Measurements from ENCODE around the gene ATE1. TPM values are rescaled to one million over a fixed set of nuclear protein-coding genes. Genes with fewer than 3 reads are reported as not detected.
A peak's percentile ranks its signal among the peaks of the same experiment; 100 is the strongest.

The ATE1 gene
- total and polyA plus RNA-seq, 5 donors, result 15.1 to 55.8 (median 48.3) TPM

GRCh38 chr10:121910673-121911420 lies 17.0 kb downstream of the ATE1 start:
- intact Hi-C loops (cut with DNase I), result no loop called here
- Histone ChIP-seq H3K4me3 (ENCODE audit: low read length) (no peak overlapping the region), H3K9me3 (ENCODE audit: control insufficient read depth, low read length) (no peaks in the 10 kb centered on the region), H3K4me1 (ENCODE audit: control insufficient read depth, insufficient read depth, low read length) (no peaks in the 10 kb centered on the region), H3K27me3 (ENCODE audit: control insufficient read depth, insufficient read depth) (no peaks in the 10 kb centered on the region), H3K27ac (ENCODE audit: low read length) (peak overlapping the region; percentile 50)
- 61% methylated on average over 5 of the region's 5 CpGs for WGBS
- DNase-seq (no peak), ATAC-seq (peak in 1 of 2 donors; percentile 28)

GRCh38 chr10:121904888-121905287 lies 22.9 kb downstream of the ATE1 start:
- WGBS, result 53% methylated on average over 2 of the region's 2 CpGs
- no peak overlapping the region for H3K27ac ChIP-seq (ENCODE audit: low read length)

GRCh38 chr10:121900443-121901174 lies 27.2 kb downstream of the ATE1 start:
- intact Hi-C loops (cut with DNase I), result no loop called here
- Histone ChIP-seq H3K4me1 (ENCODE audit: control insufficient read depth, insufficient read depth, low read length) (no peaks in the 10 kb centered on the region), H3K9me3 (ENCODE audit: control insufficient read depth, low read length) (no peaks in the 10 kb centered on the region), H3K4me3 (ENCODE audit: low read length) (no peak overlapping the region), H3K27me3 (ENCODE audit: control insufficient read depth, insufficient read depth) (no peaks in the 10 kb centered on the region), H3K27ac (ENCODE audit: low read length) (no peak overlapping the region)
- WGBS, result 47% methylated on average over 10 of the region's 10 CpGs
- peak; percentile 68 to 75 for ATAC-seq
- no peak for DNase-seq

More at GRCh38 chr10:121904888-121905287, 22.9 kb downstream of the ATE1 start:
- no peaks in the 10 kb centered on the region for H3K4me1 ChIP-seq (ENCODE audit: control insufficient read depth, insufficient read depth, low read length)
- no peak for ATAC-seq
- DNase-seq, result no peak
- H3K4me3 ChIP-seq (ENCODE audit: low read length), result no peak overlapping the region
- intact Hi-C loops (cut with DNase I), result no loop called here
- no peaks in the 10 kb centered on the region for H3K9me3 ChIP-seq (ENCODE audit: control insufficient read depth, low read length)
- H3K27me3 ChIP-seq (ENCODE audit: control insufficient read depth, insufficient read depth), result no peaks in the 10 kb centered on the region

GRCh38 chr10:121899727-121900126 lies 28.1 kb downstream of the ATE1 start:
- intact Hi-C loops (cut with DNase I), result loop anchor here in 1 of 4 donors (10.0 kb wide), 1 partner anchor 955 kb away; no protein-coding TSS in a partner anchor
- no peaks in the 10 kb centered on the region for H3K4me1 ChIP-seq (ENCODE audit: control insufficient read depth, insufficient read depth, low read length)
- WGBS, result 88% methylated on average over 4 of the region's 4 CpGs
- no peak overlapping the region for H3K4me3 ChIP-seq (ENCODE audit: low read length)
- ATAC-seq (no peak), DNase-seq (no peak)
- no peak overlapping the region for H3K27ac ChIP-seq (ENCODE audit: low read length)
- H3K27me3 ChIP-seq (ENCODE audit: control insufficient read depth, insufficient read depth), result no peaks in the 10 kb centered on the region
- no peaks in the 10 kb centered on the region for H3K9me3 ChIP-seq (ENCODE audit: control insufficient read depth, low read length)

GRCh38 chr10:121891103-121891502 lies 36.7 kb downstream of the ATE1 start:
- WGBS, result 87% methylated on average over 5 of the region's 5 CpGs
- DNase-seq, result no peak
- Histone ChIP-seq H3K4me3 (ENCODE audit: low read length) (no peak overlapping the region), H3K4me1 (ENCODE audit: control insufficient read depth, insufficient read depth, low read length) (no peaks in the 10 kb centered on the region), H3K9me3 (ENCODE audit: control insufficient read depth, low read length) (no peaks in the 10 kb centered on the region), H3K27ac (ENCODE audit: low read length) (no peak overlapping the region), H3K27me3 (ENCODE audit: control insufficient read depth, insufficient read depth) (no peaks in the 10 kb centered on the region)
- intact Hi-C loops (cut with DNase I), result loop anchor here in 1 of 4 donors (10.0 kb wide), 1 partner anchor 946 kb away; no protein-coding TSS in a partner anchor
- no peak for ATAC-seq

- no peak for DNase-seq
- intact Hi-C loops (cut with DNase I), result loop anchor here in 3 of 4 donors (5.0 kb wide), 2 partner anchors 942 to 947 kb away; no protein-coding TSS in a partner anchor
- H3K27ac ChIP-seq (ENCODE audit: low read length), result no peak overlapping the region
- no peaks in the 10 kb centered on the region for H3K27me3 ChIP-seq (ENCODE audit: control insufficient read depth, insufficient read depth)
- WGBS, result 69% methylated on average over 5 of the region's 5 CpGs
- ATAC-seq, result no peak
- no peaks in the 10 kb centered on the region for H3K4me1 ChIP-seq (ENCODE audit: control insufficient read depth, insufficient read depth, low read length)
- H3K9me3 ChIP-seq (ENCODE audit: control insufficient read depth, low read length), result no peaks in the 10 kb centered on the region
- no peak overlapping the region for H3K4me3 ChIP-seq (ENCODE audit: low read length)
Measured at GRCh38 chr10:121889212-121889611, 38.6 kb downstream of the ATE1 start.

- no peak overlapping the region for H3K27ac ChIP-seq (ENCODE audit: low read length)
- whole genome bisulfite sequencing, result 48% methylated on average over 7 of the region's 7 CpGs
- H3K4me1 ChIP-seq (ENCODE audit: control insufficient read depth, insufficient read depth, low read length), result no peaks in the 10 kb centered on the region
- no peak overlapping the region for H3K4me3 ChIP-seq (ENCODE audit: low read length)
- ATAC-seq (peak; percentile 61 to 77), DNase-seq (peak; percentile 40 to 75 (median 52))
- no peaks in the 10 kb centered on the region for H3K27me3 ChIP-seq (ENCODE audit: control insufficient read depth, insufficient read depth)
- intact Hi-C loops (cut with DNase I), result loop anchor here in 3 of 4 donors (5.0 kb wide), 2 partner anchors 940 to 945 kb away; no protein-coding TSS in a partner anchor
- no peaks in the 10 kb centered on the region for H3K9me3 ChIP-seq (ENCODE audit: control insufficient read depth, low read length)
Measured at GRCh38 chr10:121886997-121887622, 40.7 kb downstream of the ATE1 start.

GRCh38 chr10:121886181-121886580 lies 41.6 kb downstream of the ATE1 start:
- DNase-seq (no peak), ATAC-seq (peak in 1 of 2 donors; percentile 33)
- 85% methylated on average over 5 of the region's 5 CpGs for WGBS
- no peak overlapping the region for H3K4me3 ChIP-seq (ENCODE audit: low read length)
- H3K27me3 ChIP-seq (ENCODE audit: control insufficient read depth, insufficient read depth), result no peaks in the 10 kb centered on the region
- intact Hi-C loops (cut with DNase I), result loop anchor here in 3 of 4 donors (5.0 kb wide), 2 partner anchors 939 to 944 kb away; no protein-coding TSS in a partner anchor
- H3K27ac ChIP-seq (ENCODE audit: low read length), result no peak overlapping the region
- H3K9me3 ChIP-seq (ENCODE audit: control insufficient read depth, low read length), result no peaks in the 10 kb centered on the region
- H3K4me1 ChIP-seq (ENCODE audit: control insufficient read depth, insufficient read depth, low read length), result no peaks in the 10 kb centered on the region

GRCh38 chr10:121880895-121881294 lies 46.9 kb downstream of the ATE1 start:
- ATAC-seq, result no peak
- no peak for DNase-seq
- intact Hi-C loops (cut with DNase I), result loop anchor here in 1 of 4 donors (5.0 kb wide), 1 partner anchor 954 kb away; no protein-coding TSS in a partner anchor
- Histone ChIP-seq H3K9me3 (ENCODE audit: control insufficient read depth, low read length) (no peaks in the 10 kb centered on the region), H3K27ac (ENCODE audit: low read length) (no peak overlapping the region), H3K4me1 (ENCODE audit: control insufficient read depth, insufficient read depth, low read length) (no peaks in the 10 kb centered on the region), H3K27me3 (ENCODE audit: control insufficient read depth, insufficient read depth) (no peaks in the 10 kb centered on the region), H3K4me3 (ENCODE audit: low read length) (no peak overlapping the region)

GRCh38 chr10:121879476-121879875 lies 48.4 kb downstream of the ATE1 start:
- Histone ChIP-seq H3K4me3 (ENCODE audit: low read length) (no peak overlapping the region), H3K27me3 (ENCODE audit: control insufficient read depth, insufficient read depth) (no peaks in the 10 kb centered on the region), H3K27ac (ENCODE audit: low read length) (no peak overlapping the region), H3K4me1 (ENCODE audit: control insufficient read depth, insufficient read depth, low read length) (no peaks in the 10 kb centered on the region), H3K9me3 (ENCODE audit: control insufficient read depth, low read length) (no peaks in the 10 kb centered on the region)
- no peak for ATAC-seq
- intact Hi-C loops (cut with DNase I), result no loop called here
- 91% methylated on average over 4 of the region's 4 CpGs for WGBS
- DNase-seq, result no peak

- H3K4me1 ChIP-seq (ENCODE audit: control insufficient read depth, insufficient read depth, low read length), result no peaks in the 10 kb centered on the region
- no peaks in the 10 kb centered on the region for H3K9me3 ChIP-seq (ENCODE audit: control insufficient read depth, low read length)
- H3K27me3 ChIP-seq (ENCODE audit: control insufficient read depth, insufficient read depth), result no peaks in the 10 kb centered on the region
- no peak overlapping the region for H3K4me3 ChIP-seq (ENCODE audit: low read length)
- intact Hi-C loops (cut with DNase I), result no loop called here
- 89% methylated on average over 3 of the region's 3 CpGs for WGBS
- no peak for DNase-seq
- no peak for ATAC-seq
- H3K27ac ChIP-seq (ENCODE audit: low read length), result no peak overlapping the region
Measured at GRCh38 chr10:121873236-121873635, 54.6 kb downstream of the ATE1 start.

Measured in right cardiac atrium (tissue), 5 donors.